ENCODE data around the gene CHMP1B.

- TF ChIP-seq POLR2AphosphoS5 (IDR thresholded peaks at IDR 0.05) (no peak), POLR2A (IDR thresholded peaks at IDR 0.05) (no peak), CTCF (IDR thresholded peaks at IDR 0.05) (no peak), EP300 (IDR thresholded peaks at IDR 0.05) (no peak)
These were observed 9.6 kb downstream of the CHMP1B start for GRCh38 chr18:11860594-11861450.
